Large intestine (tissue), 3 donors: Measurements from ENCODE around the gene FADS6. TPM values are rescaled to one million over a fixed set of nuclear protein-coding genes. Genes with fewer than 3 reads are reported as not detected.
A peak's percentile ranks its signal among the peaks of the same experiment; 100 is the strongest.

Source experiments
- DNase-seq, 2 donors: peaks; one replicate each; pipeline versions ENCODE4 v3.0.0 to v3.0.0-alpha.2; 2013
- H3K27ac ChIP-seq: one replicate; pipeline ENCODE4 v1.5.1; 2013; ENCODE audit warnings: low read length
- H3K27me3 ChIP-seq: 2 replicates; pipeline ENCODE4 v1.6.1; 2013; ENCODE audit warnings: low read length; ENCODE audit not compliant: control insufficient read depth, insufficient read depth
- H3K36me3 ChIP-seq: 2 replicates; pipeline ENCODE4 v1.6.1; 2013; ENCODE audit warnings: low read length; ENCODE audit not compliant: control insufficient read depth, insufficient read depth
- H3K4me1 ChIP-seq: one replicate; pipeline ENCODE4 v1.6.1; 2013; ENCODE audit warnings: low read length; ENCODE audit not compliant: control insufficient read depth, insufficient read depth
- H3K4me3 ChIP-seq: one replicate; pipeline ENCODE4 v1.5.1; 2013; ENCODE audit warnings: low read length
- H3K9me3 ChIP-seq: one replicate; pipeline ENCODE4 v1.6.1; 2013; ENCODE audit warnings: mild to moderate bottlenecking, low read depth, low read length, moderate library complexity; ENCODE audit not compliant: control insufficient read depth
- WGBS: methylation state at CpG from one replicate; pipeline ENCODE4 v1.1.5; 2013; ENCODE audit warnings: low lambda C conversion rate; ENCODE audit not compliant: insufficient coverage; 5-methylcytosine and 5-hydroxymethylcytosine counted together
- polyA plus RNA-seq: library from polyadenylated mRNA; unstranded; fragments of 120-200 nt; gene quantifications from one replicate; pipeline ENCODE4 v1.2.1, GENCODE V29; 2013

Gene FADS6
- polyA plus RNA-seq, 1 donor, result 14.5 TPM

DNA sequence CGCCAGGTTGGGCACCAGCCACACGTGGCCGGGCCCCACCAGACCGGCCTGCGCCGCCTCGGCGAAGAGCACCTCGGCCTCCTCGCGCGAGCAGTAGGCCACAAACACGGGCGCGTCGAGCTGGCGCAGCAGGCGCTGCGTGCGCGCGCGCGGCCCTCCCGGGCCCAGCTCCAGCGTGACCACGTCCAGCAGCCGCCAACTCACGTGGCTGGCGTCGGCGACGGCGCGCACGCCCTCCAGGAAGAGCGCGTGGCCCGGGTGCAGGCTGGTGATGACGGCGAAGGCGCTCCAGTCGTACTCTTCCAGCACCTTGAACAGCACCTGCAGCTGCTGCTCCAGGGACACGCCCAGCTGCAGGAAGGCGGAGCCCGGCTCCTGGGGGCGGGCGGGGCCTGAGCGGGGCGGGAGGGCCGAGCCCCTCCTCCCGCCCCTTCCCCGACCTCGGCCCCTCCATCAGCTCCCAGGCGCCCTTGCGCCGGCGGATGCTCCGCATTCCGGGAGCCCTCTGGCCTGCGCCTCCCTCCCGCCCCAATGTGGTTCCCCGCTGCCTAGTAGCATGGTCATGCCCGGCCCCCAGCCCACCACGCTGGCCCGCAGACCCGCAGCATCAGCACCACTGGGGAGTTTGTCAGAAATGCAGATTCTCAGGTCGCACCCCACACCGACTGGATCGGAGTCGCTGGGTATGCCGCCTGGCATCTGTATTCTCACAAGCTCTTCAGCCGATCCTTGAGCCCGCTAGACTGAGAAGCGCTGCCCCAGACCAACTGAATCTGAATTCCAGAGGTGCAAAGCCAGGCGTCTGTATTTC, 41.0 kb downstream of the FADS6 start:
- H3K9me3 ChIP-seq, result peaks cover 10% of the 10 kb centered on the region
- no peak overlapping the region for H3K4me3 ChIP-seq
- peaks cover 3% of the 10 kb centered on the region for H3K4me1 ChIP-seq
- DNase-seq, result peak; percentile 52 to 72
- no peaks in the 10 kb centered on the region for H3K36me3 ChIP-seq
- H3K27me3 ChIP-seq, result peaks cover 74% of the 10 kb centered on the region
- no CpG with 5 or more reads among the region's 76 CpGs for WGBS
- no peak overlapping the region for H3K27ac ChIP-seq

DNA sequence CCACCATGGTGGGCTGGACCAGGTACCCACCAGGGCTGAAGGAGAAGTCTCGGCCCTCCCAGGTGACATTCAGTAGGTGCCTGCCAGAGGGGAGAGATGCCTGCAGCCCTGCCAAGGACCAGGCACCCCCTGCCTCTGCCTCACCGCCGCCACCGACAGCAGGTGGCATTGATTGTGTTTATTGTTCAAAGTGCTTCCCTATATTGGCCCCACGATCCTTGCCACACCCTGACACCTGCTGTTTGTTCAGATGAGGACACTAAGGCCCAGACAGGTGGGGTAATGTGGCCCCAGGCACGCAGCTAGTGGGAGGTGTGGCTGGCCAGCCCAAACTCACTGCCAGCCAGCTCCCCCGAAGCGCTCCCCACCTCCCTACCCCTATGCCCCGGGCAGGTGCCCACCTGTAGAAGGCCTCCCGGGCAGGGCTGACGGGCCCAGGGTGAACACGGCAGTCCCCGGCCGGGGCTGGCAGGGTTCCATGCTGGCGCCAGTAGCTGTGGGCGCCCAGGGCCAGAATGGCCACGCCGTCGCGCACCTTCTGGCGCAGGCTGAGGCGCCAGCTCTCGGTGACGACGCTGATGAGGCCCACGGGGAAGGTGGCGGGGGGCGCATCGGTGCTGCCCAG, 41.7 kb downstream of the FADS6 start:
- WGBS, result no CpG with 5 or more reads among the region's 29 CpGs

GRCh38 chr17:74850914-74851313, 42.5 kb downstream of the FADS6 start:
- Histone ChIP-seq H3K9me3 (peaks cover 10% of the 10 kb centered on the region), H3K36me3 (no peaks in the 10 kb centered on the region), H3K4me3 (no peak overlapping the region), H3K27me3 (peaks cover 64% of the 10 kb centered on the region), H3K27ac (no peak overlapping the region), H3K4me1 (peaks cover 3% of the 10 kb centered on the region)
- WGBS, result no CpG with 5 or more reads among the region's 3 CpGs
- DNase-seq, result no peak

More for the DNA sequence above, 41.7 kb downstream of the FADS6 start:
- Histone ChIP-seq H3K4me3 (no peak overlapping the region), H3K4me1 (peaks cover 3% of the 10 kb centered on the region), H3K27me3 (peaks cover 66% of the 10 kb centered on the region), H3K9me3 (peaks cover 10% of the 10 kb centered on the region), H3K27ac (no peak overlapping the region), H3K36me3 (no peaks in the 10 kb centered on the region)
- no peak for DNase-seq

DNA sequence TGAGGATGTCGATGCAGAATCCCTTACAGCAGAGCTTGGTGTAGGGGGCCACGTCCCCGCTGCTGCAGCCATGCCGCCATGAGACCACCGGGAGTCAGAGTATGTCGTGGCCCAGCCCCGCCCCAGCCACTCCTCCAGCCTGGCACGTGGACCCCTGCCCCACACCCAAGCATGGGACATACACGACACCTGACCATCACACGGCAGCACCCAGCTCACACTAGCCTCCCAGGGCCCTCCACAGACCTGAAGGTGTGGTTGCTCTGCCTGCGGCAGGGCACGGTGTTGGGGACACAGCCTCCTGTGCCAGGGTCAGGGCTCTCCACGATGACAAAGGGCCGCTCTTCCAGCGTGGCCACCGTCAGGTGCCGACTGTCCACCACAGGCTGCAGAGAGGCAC, 43.1 kb downstream of the FADS6 start:
- Histone ChIP-seq H3K27ac (no peak overlapping the region), H3K27me3 (peaks cover 62% of the 10 kb centered on the region), H3K4me1 (peaks cover 3% of the 10 kb centered on the region), H3K36me3 (no peaks in the 10 kb centered on the region), H3K4me3 (no peak overlapping the region), H3K9me3 (peaks cover 10% of the 10 kb centered on the region)
- DNase-seq, result no peak
- WGBS, result no CpG with 5 or more reads among the region's 17 CpGs

DNA sequence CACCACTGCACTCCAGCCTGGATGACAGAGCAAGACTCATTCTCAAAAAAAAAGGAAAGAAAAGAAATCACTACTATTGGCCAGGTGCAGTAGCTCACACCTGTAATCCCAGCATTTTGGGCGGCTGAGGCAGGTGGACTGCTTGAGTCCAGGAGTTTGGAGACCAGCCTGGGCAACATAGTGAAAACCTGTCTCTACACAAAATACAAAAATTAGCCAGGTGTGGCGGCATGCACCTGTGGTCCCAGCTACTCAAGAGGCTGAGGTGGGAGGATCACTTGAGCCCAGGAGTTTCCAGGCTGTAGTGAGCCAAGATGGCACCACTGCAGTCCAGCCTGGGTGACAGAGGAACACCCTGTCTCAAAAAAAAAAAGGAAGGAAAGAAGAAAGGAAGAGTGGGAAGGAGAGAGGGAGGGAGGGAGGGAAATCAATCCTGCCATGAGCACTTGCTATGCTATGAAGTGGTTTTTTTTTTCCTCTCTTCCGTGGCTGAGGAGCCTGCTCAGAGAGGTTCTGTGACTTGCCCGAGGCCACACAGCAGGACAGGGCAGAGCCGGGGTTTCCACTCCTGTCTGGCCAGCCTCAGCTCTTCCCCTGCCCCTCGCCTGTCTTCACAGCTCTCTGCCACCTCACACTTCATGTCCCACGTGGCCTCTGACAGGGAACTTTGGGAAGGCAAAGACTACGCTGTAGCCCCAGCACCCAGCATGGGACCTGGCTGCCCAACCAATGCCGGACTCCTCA, 44.6 kb downstream of the FADS6 start:
- peaks cover 53% of the 10 kb centered on the region for H3K27me3 ChIP-seq
- DNase-seq, result no peak
- H3K27ac ChIP-seq, result no peak overlapping the region
- peaks cover 3% of the 10 kb centered on the region for H3K4me1 ChIP-seq
- H3K9me3 ChIP-seq, result peaks cover 10% of the 10 kb centered on the region
- no peaks in the 10 kb centered on the region for H3K36me3 ChIP-seq
- H3K4me3 ChIP-seq, result no peak overlapping the region
- no CpG with 5 or more reads among the region's 9 CpGs for WGBS

DNA sequence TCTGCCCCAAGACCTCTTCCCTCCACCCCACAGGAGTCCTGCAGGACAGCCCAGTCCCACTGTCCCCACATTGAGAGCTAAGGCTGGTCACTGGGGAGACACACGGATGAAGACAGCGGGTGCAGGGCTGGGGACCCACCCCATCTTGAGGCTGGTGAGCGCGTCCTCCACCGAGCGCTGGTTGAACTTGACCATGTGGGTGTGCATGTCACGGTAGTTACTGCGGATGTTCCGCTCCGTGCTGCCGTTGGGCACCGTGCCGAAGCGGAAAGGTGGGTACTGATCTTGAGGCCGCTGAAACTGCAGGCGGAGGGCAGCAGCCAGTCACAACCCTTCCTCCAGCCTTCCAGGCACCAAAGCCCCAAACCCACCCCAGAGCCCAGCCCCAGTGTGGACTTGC, 46.8 kb downstream of the FADS6 start:
- no peak for DNase-seq
- peaks cover 49% of the 10 kb centered on the region for H3K27me3 ChIP-seq
- no peak overlapping the region for H3K27ac ChIP-seq
- no peaks in the 10 kb centered on the region for H3K36me3 ChIP-seq
- WGBS, result no CpG with 5 or more reads among the region's 16 CpGs
- H3K4me1 ChIP-seq, result peaks cover 3% of the 10 kb centered on the region
- H3K4me3 ChIP-seq, result no peak overlapping the region
- peaks cover 2% of the 10 kb centered on the region for H3K9me3 ChIP-seq

DNA sequence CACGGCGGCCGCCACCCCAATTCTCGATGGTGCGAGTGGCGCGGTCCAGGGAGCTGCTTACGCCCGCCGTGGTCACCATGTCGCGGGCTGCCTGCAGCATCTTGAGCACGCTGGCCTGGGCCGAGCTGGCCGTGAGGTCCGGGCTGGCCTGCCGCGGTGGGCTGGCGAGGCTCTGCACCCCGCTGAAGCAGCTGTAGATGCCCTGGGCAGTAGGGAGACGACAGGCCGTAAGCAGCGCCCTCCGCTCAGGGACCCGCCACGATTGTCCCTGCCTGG, 50.1 kb downstream of the FADS6 start:
- no peak for DNase-seq
- no peak overlapping the region for H3K27ac ChIP-seq
- peaks cover 4% of the 10 kb centered on the region for H3K36me3 ChIP-seq
- H3K27me3 ChIP-seq, result peaks cover 41% of the 10 kb centered on the region
- no peak overlapping the region for H3K4me3 ChIP-seq
- no CpG with 5 or more reads among the region's 26 CpGs for WGBS
- H3K9me3 ChIP-seq, result no peaks in the 10 kb centered on the region
- peaks cover 7% of the 10 kb centered on the region for H3K4me1 ChIP-seq

DNA sequence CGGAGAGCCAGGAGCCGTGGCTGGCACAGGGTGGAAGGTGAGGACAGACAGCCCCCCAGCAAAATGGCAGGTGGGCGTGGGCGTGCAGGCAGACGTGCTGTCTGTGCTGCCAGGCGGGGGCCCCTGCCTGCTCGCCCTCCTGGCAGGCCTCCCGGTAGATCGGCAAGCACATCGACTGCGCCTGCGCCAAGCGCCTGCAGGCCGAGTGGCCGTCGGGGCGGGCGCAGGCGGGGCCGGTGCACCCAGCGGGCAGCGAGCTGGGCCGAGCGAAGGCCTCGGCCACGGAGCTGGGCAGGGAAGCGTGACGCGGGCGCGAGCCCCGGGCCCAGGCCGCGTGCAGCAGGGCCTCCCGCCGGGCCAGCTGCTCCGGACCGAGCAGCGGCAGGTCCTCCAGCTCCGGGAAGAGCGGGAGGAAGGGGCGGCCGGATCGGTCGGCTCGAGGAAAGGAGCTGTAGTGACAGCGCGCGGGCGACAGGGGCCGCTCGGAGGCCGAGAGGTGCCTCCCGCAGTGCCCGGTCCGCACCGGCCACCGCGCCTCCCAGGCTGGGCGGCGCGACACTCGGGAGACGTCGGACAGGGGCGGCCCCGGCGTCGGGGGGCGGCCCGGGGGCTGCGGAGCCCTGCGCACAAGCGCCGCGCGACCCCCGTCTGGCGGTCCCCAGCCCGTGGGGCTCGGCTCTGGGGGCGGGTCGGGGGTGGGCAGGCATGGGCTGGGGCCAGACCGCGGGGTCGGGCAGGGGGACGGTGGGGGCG, 50.7 kb downstream of the FADS6 start:
- Histone ChIP-seq H3K4me3 (no peak overlapping the region), H3K9me3 (no peaks in the 10 kb centered on the region), H3K36me3 (peaks cover 4% of the 10 kb centered on the region), H3K27me3 (peaks cover 41% of the 10 kb centered on the region), H3K27ac (no peak overlapping the region), H3K4me1 (peaks cover 7% of the 10 kb centered on the region)
- peak; percentile 48 to 71 for DNase-seq
- no CpG with 5 or more reads among the region's 88 CpGs for WGBS

DNA sequence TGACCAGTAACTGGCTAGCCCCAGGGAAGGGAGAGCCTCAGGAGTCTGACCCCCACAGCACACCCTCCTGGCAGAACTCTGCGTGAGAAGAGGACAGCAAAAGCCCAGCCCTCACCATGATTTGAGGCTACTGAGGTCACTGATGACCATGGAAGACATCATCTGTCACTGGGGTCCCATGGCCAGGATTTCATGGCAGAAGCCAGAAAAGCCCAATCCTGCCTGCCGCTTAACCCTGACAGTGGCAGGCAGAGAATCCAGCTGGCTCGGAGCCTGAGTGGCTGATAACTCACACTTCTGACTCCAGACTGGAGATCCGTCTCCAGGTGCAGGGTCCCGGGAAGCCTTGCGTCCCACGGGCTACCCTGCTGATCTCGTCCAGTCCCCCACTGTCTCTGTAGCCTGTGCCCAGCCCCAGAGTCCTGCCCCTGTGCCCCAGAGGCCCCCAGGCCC, 51.3 kb downstream of the FADS6 start:
- Histone ChIP-seq H3K27ac (no peak overlapping the region), H3K9me3 (no peaks in the 10 kb centered on the region), H3K36me3 (peaks cover 7% of the 10 kb centered on the region), H3K4me3 (no peak overlapping the region), H3K4me1 (peaks cover 7% of the 10 kb centered on the region), H3K27me3 (peaks cover 41% of the 10 kb centered on the region)
- DNase-seq, result no peak
- no CpG with 5 or more reads among the region's 8 CpGs for WGBS
